Activated T-cell treated with anti-CD3 and anti-CD28 coated beads for 48 hours (primary cell): ENCODE measurements around the gene SLC35F2.
"Not testable (repeated sequence)": the region's sequence is repeated elsewhere in the genome, so short reads cannot be mapped to it uniquely, and the experiment has no call there.

Experiments used
- DNase-seq: peaks from one replicate; pipeline ENCODE4 v3.0.0-alpha.2; 2020; ENCODE audit warnings: low read depth

SLC35F2 gene

GRCh38 chr11:107840129-107840484 is 18.5 kb downstream of the SLC35F2 start:
- no peak for DNase-seq

GRCh38 chr11:107836851-107837250 is 21.7 kb downstream of the SLC35F2 start:
- DNase-seq, result no peak

GRCh38 chr11:107834995-107835394 is 23.6 kb downstream of the SLC35F2 start:
- DNase-seq, result no peak

GRCh38 chr11:107833926-107834325 is 24.7 kb downstream of the SLC35F2 start:
- not testable (repeated sequence) for DNase-seq

GRCh38 chr11:107830915-107831540 is 27.6 kb downstream of the SLC35F2 start:
- DNase-seq, result no peak

- DNase-seq, result no peak
These were observed 31.5 kb downstream of the SLC35F2 start for GRCh38 chr11:107827041-107827440.

GRCh38 chr11:107825875-107826274 is 32.7 kb downstream of the SLC35F2 start:
- no peak for DNase-seq

GRCh38 chr11:107824668-107825369 is 33.8 kb downstream of the SLC35F2 start:
- DNase-seq, result no peak

- DNase-seq, result no peak
These were observed 37.2 kb downstream of the SLC35F2 start for GRCh38 chr11:107821199-107821927.

GRCh38 chr11:107819361-107820014 is 39.1 kb downstream of the SLC35F2 start:
- no peak for DNase-seq

GRCh38 chr11:107818491-107818890 is 40.1 kb downstream of the SLC35F2 start:
- no peak for DNase-seq

- no peak for DNase-seq
These were observed 42.6 kb downstream of the SLC35F2 start for GRCh38 chr11:107816028-107816427.

GRCh38 chr11:107810875-107811274 is 47.7 kb downstream of the SLC35F2 start:
- no peak for DNase-seq

- DNase-seq, result no peak
These were observed 50.1 kb downstream of the SLC35F2 start for GRCh38 chr11:107808521-107808920.

- DNase-seq, result no peak
These were observed 53.6 kb downstream of the SLC35F2 start for GRCh38 chr11:107804971-107805370.

GRCh38 chr11:107804211-107804610 is 54.4 kb downstream of the SLC35F2 start:
- no peak for DNase-seq

- DNase-seq, result no peak
These were observed 56.9 kb downstream of the SLC35F2 start for GRCh38 chr11:107801641-107802040.

- DNase-seq, result peak; percentile 36
These were observed 59.2 kb downstream of the SLC35F2 start for GRCh38 chr11:107799218-107799859.

GRCh38 chr11:107792049-107792443 is 66.5 kb downstream of the SLC35F2 start:
- no peak for DNase-seq

GRCh38 chr11:107791343-107792048 is 67.1 kb downstream of the SLC35F2 start:
- DNase-seq, result no peak

- DNase-seq, result no peak
These were observed 68.8 kb downstream of the SLC35F2 start for GRCh38 chr11:107789767-107790166.

GRCh38 chr11:107787733-107788132 is 70.9 kb downstream of the SLC35F2 start:
- no peak for DNase-seq
